ENCODE results near the gene PRRX1.

PRRX1 gene

GRCh38 chr1:170731566-170732251 lies 67.8 kb downstream of the PRRX1 start:
- no peak for TF ChIP-seq POLR2A (IDR thresholded peaks at IDR 0.05; ENCODE audit: extremely low read depth, insufficient read length)
- no peak for TF ChIP-seq CTCF (IDR thresholded peaks at IDR 0.05; ENCODE audit: low read depth, low read length)
- no peak for TF ChIP-seq MYC (IDR thresholded peaks at IDR 0.05; ENCODE audit: low read depth, low read length)
- TF ChIP-seq MAX (IDR thresholded peaks at IDR 0.05; ENCODE audit: low read depth, low read length): no peak
- DNase-seq (ENCODE audit: low read depth): no peak
- H3K4me3 ChIP-seq (ENCODE audit: low read depth, low read length): no peak overlapping the region

- TF ChIP-seq MYC (IDR thresholded peaks at IDR 0.05; ENCODE audit: low read depth, low read length) (no peak), MAX (IDR thresholded peaks at IDR 0.05; ENCODE audit: low read depth, low read length) (no peak), POLR2A (IDR thresholded peaks at IDR 0.05; ENCODE audit: extremely low read depth, insufficient read length) (no peak), CTCF (IDR thresholded peaks at IDR 0.05; ENCODE audit: low read depth, low read length) (no peak)
- no peak for DNase-seq (ENCODE audit: low read depth)
- H3K4me3 ChIP-seq (ENCODE audit: low read depth, low read length): no peak overlapping the region
Measured at GRCh38 chr1:170732252-170732588, 68.3 kb downstream of the PRRX1 start.

- no peak overlapping the region for H3K4me3 ChIP-seq (ENCODE audit: low read depth, low read length)
- TF ChIP-seq MAX (IDR thresholded peaks at IDR 0.05; ENCODE audit: low read depth, low read length) (no peak), CTCF (IDR thresholded peaks at IDR 0.05; ENCODE audit: low read depth, low read length) (no peak), MYC (IDR thresholded peaks at IDR 0.05; ENCODE audit: low read depth, low read length) (no peak), POLR2A (IDR thresholded peaks at IDR 0.05; ENCODE audit: extremely low read depth, insufficient read length) (no peak)
- DNase-seq (ENCODE audit: low read depth): no peak
Measured at GRCh38 chr1:170734412-170735175, 70.7 kb downstream of the PRRX1 start.

- TF ChIP-seq MYC (IDR thresholded peaks at IDR 0.05; ENCODE audit: low read depth, low read length): no peak
- no peak for TF ChIP-seq CTCF (IDR thresholded peaks at IDR 0.05; ENCODE audit: low read depth, low read length)
- no peak for TF ChIP-seq POLR2A (IDR thresholded peaks at IDR 0.05; ENCODE audit: extremely low read depth, insufficient read length)
- no peak for TF ChIP-seq MAX (IDR thresholded peaks at IDR 0.05; ENCODE audit: low read depth, low read length)
- H3K4me3 ChIP-seq (ENCODE audit: low read depth, low read length): no peak overlapping the region
- no peak for DNase-seq (ENCODE audit: low read depth)
Measured at GRCh38 chr1:170735366-170736263, 71.7 kb downstream of the PRRX1 start.

GRCh38 chr1:170739803-170740202 lies 75.9 kb downstream of the PRRX1 start:
- no peak for TF ChIP-seq MAX (IDR thresholded peaks at IDR 0.05; ENCODE audit: low read depth, low read length)
- TF ChIP-seq CTCF (IDR thresholded peaks at IDR 0.05; ENCODE audit: low read depth, low read length): no peak
- no peak for TF ChIP-seq POLR2A (IDR thresholded peaks at IDR 0.05; ENCODE audit: extremely low read depth, insufficient read length)
- no peak for TF ChIP-seq MYC (IDR thresholded peaks at IDR 0.05; ENCODE audit: low read depth, low read length)

More at GRCh38 chr1:170739803-170740202, 75.9 kb downstream of the PRRX1 start:
- H3K4me3 ChIP-seq (ENCODE audit: low read depth, low read length): no peak overlapping the region
- no peak for DNase-seq (ENCODE audit: low read depth)
